GM18498 (cell line): ENCODE measurements around the gene EXOSC3.
"Not testable (repeated sequence)": the region's sequence is repeated elsewhere in the genome, so short reads cannot be mapped to it uniquely, and the experiment has no call there.

Experiments used
- ATAC-seq: cut with Tn5 transposase; IDR thresholded peaks from one replicate; pipeline ENCODE4 v1.9.1; 2021; ENCODE audit warnings: mild to moderate bottlenecking, moderate library complexity; ENCODE audit not compliant: unreplicated experiment

Gene EXOSC3

DNA sequence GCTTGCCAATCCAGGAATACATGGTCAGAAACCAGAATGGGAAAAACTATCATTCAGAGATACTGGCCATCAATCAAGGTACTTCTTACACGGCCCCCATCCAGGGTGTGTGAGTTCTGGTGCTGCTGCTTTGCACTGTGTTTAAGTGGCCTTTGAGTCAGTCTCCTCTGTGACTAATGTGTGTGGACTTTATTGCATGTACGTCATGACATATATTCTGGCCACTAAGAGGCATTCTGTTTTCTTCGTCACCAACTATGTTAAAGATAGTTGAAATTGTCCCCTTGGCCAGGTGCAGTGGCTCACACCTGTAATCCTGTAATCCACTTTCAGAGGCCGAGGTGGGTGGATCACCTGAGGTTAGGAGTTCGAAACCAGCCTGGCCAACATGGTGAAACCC is 8.5 kb downstream of the EXOSC3 start:
- ATAC-seq, result no peak

DNA sequence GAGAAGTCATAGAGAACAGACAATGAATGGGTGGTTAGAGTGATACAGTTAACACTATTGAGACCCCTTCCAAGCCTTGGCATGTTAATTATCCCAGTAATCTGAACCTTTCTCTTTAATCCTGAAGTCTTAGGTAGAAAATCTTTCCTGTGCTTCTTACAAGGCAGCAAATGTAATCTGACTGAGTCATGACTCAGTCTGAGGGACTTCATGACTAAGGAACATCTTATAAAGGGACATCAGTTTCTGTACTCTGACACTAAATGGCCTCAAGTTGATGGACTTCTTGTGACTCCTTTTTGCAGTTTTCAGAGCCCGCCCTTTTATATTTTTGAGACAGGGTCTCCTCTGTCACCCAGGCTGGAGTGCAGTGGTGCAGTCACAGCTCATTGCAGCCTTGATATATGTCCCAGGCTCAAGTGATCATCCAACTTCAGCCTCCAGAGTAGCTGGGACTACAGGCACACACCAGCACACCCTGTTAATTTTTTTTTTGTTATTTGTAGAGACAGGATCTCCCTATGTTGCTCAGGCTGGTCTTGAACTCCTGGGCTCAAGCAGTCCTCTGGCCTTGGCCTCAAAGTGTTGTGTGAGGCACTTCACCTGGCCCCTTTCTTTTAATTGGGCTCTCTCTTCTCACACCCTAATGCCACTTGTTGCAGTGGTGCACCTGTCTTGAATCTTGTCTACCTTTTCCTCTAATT is 9.5 kb downstream of the EXOSC3 start:
- no peak for ATAC-seq

DNA sequence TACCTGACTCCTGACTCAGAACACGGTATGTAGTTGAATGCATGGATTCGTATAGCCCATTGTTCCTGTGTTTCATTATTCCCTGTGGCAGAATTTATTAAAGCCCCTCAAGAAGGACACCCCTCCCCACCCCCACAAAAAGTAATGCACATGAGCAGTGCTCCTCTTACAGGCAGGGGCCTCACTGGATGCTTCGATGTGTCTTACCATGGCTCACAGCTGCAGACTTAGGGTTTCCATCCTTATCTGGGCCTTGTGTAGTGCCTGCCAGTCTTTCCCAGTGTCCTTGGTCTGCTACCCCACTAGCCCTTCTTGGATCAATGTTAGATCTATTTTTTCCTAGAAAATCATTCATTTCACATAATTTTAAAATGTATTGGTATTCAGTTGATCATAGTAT is 14.9 kb downstream of the EXOSC3 start:
- no peak for ATAC-seq

DNA sequence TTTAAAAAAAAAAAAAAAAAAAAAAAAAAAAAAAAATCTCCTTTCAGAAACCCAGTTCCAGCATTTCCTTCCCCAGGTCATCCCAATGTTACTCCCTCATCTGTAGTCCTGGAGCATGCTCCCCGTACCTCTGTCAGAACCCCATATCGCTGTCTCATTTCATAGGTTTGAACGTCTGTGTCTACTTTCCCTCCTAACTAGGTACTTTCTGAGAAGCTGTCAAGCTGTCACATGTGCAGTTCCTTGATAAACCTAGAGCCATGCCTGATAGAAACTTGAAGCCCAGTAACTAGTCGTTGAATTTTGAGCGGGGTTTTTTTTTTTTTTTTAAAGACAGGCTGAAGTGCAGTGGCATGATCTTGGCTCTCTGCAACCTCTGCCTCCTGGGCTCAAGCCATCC is 15.6 kb downstream of the EXOSC3 start:
- ATAC-seq, result no peak

DNA sequence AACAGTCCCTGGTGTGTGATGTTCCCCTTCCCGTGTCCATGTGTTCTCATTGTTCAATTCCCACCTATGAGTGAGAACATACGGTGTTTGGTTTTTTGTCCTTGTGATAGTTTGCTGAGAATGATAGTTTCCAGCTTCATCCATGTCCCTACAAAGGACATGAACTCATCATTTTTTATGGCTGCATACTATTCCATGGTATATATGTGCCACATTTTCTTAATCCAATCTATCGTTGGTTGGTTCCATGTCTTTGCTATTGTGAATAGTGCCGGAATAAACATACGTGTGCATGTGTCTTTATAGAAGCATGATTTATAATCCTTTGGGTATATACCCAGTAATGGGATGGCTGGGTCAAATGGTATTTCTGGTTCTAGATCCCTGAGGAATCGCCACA is 19.6 kb downstream of the EXOSC3 start:
- ATAC-seq, result not testable (repeated sequence)

DNA sequence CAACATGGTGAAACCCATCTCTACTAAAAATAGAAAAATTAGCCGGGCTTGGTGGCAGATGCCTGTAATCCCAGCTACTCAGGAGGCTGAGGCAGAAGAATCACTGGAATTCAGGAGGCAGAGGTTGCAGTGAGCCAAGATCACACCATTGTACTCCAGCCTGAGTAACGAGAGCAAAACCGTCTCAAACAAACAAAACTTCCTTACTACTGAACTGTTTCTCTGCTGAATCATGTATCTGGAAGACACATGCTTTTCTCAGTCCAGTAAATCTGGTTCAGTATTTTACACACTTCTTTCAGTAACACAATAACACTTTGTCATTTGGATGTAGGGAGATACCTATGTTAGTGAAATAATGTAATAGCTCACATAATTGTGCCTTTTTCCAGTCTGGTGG is 23.4 kb downstream of the EXOSC3 start:
- no peak for ATAC-seq

DNA sequence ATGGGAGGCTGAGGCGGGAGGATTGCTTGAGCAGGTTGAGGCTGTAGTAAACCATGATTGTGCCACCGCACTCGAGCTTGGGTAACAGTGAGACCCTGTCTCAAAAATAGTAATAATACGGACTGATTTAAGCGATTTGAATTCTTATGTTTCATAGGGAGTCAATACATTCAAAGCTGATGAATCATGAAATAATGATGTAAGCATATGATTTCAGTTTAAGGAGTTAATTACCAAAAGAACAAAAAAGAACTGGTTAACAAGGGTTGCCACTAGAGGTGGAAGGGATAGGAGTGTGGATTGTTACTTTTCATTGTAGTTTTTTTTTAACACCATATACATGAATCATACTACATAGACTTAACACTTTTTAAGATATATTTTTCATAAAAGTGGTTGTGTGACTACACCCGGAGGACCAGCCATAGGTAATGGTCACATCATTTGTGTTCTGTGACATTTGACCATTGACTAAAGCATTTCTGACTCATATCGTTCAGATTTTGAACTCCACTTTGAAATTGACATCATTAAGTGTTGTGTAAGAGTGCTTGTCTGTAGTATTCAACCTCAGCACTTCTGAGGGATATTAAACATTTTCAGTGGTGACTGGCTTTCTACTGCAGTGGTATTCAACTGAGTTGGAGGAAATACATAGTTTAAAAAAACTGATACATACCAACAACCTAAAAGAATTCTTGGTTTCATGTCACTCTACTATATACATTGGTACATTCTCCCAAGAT is 24.3 kb downstream of the EXOSC3 start:
- ATAC-seq, result no peak

DNA sequence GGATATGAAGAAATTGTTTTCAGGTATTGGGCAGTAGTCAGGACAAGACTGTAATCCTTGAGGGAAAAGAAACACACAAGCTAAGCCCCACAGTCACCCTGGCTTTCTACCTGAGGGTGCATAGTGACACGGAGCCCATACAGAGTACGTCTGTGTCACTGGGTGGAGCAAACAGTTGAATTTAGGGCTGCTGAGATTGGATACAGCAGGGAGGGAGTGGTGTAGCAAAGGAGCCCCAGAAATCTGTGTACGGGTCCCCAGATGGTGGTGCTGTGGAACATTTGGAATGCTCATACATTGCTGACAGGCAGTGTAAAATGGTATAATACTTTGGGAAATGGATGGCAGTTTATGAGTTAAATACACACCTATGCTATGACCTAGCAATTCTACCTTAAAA is 26.1 kb downstream of the EXOSC3 start:
- no peak for ATAC-seq

DNA sequence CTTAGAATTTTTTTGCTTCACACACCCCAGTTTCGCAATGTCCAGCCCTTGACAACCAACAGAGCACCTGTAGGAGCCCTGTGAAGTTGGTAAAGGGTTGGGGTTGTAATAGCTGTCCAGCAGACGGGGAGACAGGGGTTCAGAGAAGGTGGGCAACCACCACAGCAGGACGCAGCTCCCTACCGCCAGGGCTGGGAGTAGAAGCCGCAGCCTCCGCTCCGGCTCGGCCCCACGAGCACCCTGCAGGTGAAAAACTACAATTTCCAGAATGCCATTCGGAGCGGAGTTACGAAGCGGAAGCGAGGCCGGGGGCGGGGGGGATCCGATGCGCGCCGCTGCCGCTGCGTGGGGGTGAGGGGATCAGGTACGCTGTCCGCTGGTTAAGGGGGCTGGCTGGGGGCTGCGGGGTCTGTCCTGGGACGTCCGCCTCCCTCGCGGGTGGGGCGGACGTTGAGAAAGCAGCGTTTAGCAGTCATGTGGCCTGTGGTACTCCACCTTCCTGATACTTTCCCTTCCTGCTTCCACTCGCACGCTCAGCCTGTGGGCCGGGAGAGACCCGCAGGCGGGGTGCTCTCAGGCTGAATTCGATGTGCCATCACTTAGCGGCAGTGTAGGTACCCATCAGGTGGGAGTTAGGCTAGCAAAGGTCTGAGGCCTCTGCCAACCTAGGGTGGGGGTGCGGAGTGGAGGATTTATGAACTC is 31.2 kb downstream of the EXOSC3 start, which contains the start of gene TRMT10B:
TRMT10B (plus strand) TSS at position 317 of the 702 bp plus-strand sequence. CDS start 8,127 bp downstream, outside the sequence.
- ATAC-seq, result peak; percentile 94

DNA sequence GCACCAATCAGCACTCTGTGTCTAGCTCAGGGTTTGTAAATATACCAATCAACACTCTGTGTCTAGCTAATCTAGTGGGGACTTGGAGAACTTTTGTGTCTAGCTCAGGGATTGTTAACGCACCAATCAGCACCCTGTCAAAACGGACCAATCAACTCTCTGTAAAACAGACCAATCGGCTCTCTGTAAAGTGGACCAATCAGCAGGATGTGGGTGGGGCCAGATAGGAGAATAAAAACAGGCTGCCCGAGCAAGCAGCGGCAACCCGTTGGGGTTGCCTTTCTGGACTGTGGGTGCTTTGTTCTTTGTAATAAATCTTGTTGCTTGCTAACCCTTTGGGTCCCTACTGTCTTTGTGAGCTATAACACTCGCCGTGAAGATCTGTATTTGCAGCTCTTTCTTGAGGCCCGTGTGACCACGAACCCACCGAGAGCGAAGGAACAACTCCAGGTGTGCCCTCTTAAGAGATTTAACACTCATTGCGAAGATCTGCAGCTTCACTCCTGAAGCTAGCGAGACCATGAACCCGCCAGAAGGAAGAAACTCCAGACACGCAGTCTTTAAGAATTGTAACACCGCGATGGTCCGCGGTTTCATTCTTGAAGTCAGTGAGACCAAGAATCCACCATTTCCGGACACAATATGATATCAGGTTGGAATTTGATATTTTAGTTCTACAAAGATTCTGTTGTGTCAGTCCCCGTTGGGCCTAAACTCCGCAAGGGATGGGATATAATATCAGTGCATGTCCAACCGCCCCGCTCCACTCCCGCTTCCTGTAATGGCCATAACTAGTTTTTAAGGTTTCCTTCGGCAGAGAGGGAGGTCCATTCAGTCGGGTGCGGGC is 32.0 kb downstream of the EXOSC3 start:
- ATAC-seq, result no peak

DNA sequence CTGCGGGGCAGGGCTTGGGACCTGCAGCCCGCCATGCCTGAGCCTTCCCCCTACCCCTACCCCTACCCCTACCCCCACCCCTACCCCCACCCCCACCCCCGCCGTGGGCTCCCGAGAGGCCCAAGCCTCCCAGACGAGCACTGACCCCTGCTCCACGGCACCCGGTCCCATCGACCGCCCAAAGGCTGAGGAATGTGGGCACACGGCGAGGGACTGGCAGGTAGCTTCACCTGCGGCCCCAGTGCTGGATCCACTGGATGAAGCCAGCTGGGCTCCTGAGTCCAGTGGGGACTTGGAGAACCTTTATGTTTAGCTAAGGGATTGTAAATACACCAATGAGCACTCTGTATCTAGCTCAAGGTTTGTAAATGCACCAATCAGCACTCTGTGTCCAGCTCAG is 32.8 kb downstream of the EXOSC3 start:
- ATAC-seq, result not testable (repeated sequence)

DNA sequence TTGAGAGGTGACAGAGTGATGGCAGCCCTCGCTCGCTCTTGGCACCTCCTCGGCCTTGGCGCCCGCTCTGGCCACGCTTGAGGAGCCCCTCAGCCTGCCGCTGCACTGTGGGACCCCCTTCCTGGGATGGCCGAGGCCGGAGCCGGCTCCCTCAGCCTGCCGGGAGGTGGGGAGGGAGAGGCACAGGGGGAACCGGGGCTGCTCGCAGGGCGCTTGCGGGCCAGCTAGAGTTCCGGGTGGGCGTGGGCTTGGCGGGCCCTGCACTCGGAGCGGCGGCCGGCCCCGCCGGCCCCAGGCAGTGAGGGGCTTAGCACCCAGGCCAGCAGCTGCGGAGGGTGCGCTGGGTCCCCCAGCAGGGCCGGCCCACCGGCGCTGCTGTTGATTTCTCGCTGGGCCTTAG is 33.2 kb downstream of the EXOSC3 start:
- ATAC-seq, result not testable (repeated sequence)

DNA sequence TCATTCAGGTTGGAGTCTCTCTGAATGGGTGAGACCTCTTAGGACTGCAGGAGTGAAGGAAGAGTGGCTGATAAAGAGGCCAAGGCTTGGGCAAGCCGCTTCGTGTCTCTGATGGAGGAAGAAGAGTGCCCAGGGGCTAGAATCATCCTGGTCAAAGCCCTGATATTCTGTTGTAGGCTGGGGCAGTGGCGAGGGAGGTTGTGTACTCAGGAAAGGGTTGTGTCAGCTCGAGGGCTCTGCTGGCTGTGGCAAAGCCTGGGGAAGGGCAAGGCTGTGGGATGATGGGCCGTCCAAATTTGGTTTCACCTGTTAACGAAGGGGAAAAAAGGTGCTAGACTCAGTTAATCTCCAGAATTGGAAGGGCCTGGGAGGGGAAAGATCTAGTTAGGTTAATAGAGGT is 33.7 kb downstream of the EXOSC3 start:
- no peak for ATAC-seq

DNA sequence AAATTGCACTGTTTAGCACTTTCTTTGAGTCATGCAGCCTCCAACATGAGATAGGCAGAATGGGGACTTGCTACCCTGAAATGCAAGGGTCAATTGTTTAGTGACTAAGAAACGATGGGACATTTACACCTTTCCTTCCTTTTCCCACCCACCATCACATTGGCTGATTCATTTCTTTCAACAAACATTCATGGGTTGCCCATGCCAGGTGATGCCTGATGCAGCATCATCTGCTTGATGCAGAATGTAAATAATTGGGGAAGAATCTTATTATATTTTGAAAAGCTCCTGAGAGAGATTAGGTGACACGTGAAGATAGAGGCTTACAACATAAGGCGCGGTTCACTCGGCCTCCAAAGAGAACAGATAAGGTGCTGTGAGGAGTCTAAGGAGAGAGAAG is 35.7 kb downstream of the EXOSC3 start:
- ATAC-seq, result no peak

DNA sequence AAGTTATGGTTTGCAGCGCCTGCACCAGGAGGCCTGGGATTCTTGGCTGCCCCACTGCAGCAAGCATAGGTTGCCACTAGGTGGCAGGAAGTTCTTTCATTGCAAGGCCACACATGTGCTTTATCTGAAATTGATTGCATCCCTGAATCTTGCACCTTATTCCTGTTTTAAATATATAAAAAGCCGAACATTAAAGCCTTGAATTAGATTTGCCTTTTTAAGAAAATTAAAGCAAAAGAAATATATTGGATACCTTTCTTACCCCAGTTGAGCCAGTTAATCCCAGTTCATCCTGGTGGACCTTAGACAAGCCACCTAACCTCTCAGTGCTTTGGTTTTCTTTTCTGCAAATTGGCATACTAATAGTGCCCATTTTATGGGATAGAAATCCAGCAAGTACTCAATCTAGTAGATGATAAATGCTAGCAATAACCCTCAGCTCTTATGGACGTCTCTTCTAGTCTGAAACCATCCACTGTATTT is 37.6 kb downstream of the EXOSC3 start:
- ATAC-seq, result peak; percentile 74

DNA sequence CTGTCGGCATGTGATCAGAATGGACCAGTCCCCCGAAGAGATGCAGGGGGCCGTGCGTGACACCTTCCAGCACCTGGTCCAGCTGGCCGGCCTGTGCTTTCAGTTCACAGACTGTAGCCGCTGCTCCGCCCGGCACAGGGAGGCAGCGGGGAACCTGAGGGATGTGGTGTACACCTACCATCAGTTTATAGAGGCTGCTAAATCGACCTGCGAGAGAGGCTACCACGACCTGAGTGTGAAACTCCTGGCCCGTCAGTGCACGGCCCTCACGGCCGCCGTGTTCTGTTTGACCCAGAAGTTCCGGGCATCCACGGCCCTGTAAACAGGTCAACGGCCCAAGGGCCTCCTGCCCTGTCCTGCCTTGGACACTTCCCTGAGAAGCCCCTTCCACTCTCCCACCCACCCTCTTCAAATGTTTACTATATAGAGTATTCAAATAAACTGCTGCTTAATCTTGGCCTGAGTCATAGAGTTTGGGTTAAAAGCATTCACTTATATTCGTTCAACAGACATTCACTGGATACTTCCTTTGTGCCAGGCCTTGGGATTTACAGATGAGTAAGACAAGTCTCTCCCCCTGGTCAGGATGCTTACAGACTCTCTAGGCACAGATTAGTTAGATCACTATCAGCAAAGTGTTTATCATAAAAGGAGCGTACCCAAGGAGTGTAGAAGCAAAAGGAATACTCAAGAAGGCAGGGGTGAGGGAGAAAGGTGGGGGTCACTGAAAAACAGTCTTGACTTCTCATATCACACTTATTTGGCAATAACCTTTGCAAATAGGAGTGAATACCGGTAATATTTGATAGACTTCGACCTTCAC is 38.2 kb downstream of the EXOSC3 start:
- peak; percentile 10 for ATAC-seq

DNA sequence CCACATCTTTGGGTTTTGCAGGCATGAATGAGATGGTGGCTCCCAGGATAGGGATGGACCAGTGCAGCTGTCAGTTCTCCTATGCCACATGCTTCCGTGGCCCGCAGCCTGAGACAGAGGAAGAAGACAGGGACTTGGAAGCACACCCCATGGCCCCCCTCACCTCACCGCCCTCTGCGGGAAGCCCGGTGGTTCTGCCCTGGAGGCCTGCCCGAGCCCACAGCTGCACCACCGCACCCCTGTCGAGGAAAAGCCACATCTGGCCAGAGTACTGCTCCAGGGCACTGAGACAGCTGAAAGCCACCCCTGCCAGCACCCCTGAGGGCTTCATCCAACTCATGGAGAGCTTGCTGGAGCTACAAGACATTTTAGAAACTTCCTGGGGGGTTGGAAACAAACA is 38.9 kb downstream of the EXOSC3 start:
- no peak for ATAC-seq

DNA sequence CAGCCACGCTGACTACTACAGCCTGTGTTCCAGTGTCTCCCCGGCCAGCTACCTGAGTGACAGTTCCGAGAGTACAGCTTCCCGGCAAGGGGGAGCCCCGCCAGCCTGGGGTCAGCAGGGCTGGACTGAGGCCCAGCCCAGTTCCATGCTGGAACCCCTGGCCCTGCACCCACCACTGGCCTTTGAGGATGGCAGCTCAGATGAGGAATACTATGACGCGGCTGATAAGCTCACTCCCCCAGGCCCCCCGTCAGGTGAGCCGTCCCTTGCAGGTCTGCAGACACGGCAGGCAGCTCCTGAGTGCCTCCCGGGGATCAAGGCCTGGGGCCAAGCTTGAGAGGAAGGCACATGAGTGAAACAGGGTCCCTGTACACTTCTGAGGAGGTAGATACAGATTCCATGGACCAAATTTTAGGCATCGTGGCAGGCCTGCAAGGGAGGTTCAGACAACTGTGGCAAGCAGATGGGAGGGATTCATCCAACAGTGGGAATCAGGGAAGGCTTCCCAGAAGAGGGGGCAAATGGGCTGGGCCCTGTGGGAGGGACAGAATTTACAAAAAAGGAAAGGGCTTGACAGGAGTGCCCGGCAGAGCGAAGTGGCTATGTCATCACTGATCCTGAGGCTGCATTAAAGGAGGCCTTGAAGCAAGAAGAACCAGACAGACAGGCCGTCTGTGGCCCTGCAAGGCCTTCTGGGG is 44.1 kb downstream of the EXOSC3 start:
- no peak for ATAC-seq

DNA sequence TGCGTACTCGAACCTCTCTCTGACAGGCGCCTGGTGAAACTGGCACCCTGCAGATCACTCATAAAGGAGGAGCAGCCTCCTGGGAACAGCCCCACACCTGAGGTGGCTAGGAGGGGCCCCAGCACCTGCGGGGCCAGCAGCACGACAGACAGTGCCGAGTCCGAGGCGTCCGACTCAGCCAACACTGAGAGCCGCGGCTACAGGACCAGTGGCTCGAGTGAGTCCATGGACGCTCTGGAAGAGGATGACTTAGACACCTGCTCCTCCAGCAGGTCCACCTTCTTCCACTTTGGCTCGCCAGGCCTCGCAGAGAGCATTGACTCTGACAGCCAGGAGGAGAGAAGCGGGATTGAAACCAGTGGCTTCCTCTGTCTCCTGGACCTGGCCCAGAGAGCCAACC is 44.7 kb downstream of the EXOSC3 start:
- no peak for ATAC-seq
